ENCODE measurements around the gene CARD14.
"Not testable (repeated sequence)": the region's sequence is repeated elsewhere in the genome, so short reads cannot be mapped to it uniquely, and the experiment has no call there.

The CARD14 gene

DNA sequence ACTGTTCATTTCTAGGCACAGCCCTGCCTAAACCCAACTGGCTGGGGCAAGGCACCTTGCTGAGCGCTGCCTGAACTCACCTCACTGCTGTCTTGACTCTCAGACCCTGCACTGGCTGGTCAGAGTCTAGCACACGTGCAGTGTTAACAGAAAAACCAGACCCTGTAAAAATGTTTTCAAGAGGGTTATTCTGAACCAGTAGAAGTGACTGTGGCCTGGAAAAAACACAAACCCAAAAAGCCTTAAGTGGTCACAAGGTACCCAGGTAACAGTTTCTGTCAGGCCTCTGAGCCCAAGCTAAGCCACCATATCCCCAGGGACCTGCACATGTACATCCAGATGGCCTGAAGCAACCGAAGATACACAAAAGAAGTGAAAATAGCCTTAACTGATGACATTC is 16.8 kb upstream of the CARD14 start:
- H3K4me3 ChIP-seq (ENCODE audit: low read depth, low read length), result peak overlapping the region; percentile 1
- peak; percentile 30 for DNase-seq (ENCODE audit: low read depth)

DNA sequence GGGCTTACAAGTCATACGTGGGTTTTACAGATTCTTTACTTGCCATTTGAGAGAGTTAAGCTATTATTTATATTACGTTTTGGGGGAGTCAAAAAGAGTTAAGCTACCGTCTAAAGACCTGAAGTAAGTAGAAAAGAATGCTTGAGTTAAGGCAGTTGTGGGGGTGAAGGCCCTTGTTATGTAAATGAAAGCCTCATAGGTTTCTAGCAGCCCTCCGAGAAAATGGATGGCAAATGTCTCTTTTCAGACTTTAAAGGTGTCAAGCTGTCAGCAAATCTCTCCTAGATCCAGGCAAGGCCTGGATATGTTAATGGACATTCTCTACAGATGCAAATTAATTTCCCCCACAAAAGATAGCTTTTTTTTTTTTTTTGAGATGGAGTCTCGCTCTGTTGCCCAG is 15.7 kb upstream of the CARD14 start:
- no peak for TF ChIP-seq POLR2A (IDR thresholded peaks at IDR 0.05; ENCODE audit: extremely low read depth, insufficient read length)
- TF ChIP-seq, protein P1, sequence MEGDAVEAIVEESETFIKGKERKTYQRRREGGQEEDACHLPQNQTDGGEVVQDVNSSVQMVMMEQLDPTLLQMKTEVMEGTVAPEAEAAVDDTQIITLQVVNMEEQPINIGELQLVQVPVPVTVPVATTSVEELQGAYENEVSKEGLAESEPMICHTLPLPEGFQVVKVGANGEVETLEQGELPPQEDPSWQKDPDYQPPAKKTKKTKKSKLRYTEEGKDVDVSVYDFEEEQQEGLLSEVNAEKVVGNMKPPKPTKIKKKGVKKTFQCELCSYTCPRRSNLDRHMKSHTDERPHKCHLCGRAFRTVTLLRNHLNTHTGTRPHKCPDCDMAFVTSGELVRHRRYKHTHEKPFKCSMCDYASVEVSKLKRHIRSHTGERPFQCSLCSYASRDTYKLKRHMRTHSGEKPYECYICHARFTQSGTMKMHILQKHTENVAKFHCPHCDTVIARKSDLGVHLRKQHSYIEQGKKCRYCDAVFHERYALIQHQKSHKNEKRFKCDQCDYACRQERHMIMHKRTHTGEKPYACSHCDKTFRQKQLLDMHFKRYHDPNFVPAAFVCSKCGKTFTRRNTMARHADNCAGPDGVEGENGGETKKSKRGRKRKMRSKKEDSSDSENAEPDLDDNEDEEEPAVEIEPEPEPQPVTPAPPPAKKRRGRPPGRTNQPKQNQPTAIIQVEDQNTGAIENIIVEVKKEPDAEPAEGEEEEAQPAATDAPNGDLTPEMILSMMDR (IDR thresholded peaks at IDR 0.05; ENCODE audit: low read depth, low read length), result no peak
- TF ChIP-seq MYC (IDR thresholded peaks at IDR 0.05; ENCODE audit: low read depth, low read length), result no peak
- TF ChIP-seq, protein P2, sequence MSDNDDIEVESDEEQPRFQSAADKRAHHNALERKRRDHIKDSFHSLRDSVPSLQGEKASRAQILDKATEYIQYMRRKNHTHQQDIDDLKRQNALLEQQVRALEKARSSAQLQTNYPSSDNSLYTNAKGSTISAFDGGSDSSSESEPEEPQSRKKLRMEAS (IDR thresholded peaks at IDR 0.05; ENCODE audit: low read depth, low read length), result no peak
- DNase-seq (ENCODE audit: low read depth), result no peak
- H3K4me3 ChIP-seq (ENCODE audit: low read depth, low read length), result no peak overlapping the region

More for the DNA sequence above, 16.8 kb upstream of the CARD14 start:
- TF ChIP-seq MYC (IDR thresholded peaks at IDR 0.05; ENCODE audit: low read depth, low read length), result no peak
- TF ChIP-seq POLR2A (IDR thresholded peaks at IDR 0.05; ENCODE audit: extremely low read depth, insufficient read length), result no peak
- TF ChIP-seq, protein P2 (IDR thresholded peaks at IDR 0.05; ENCODE audit: low read depth, low read length), result no peak
- TF ChIP-seq, protein P1 (IDR thresholded peaks at IDR 0.05; ENCODE audit: low read depth, low read length), result no peak

DNA sequence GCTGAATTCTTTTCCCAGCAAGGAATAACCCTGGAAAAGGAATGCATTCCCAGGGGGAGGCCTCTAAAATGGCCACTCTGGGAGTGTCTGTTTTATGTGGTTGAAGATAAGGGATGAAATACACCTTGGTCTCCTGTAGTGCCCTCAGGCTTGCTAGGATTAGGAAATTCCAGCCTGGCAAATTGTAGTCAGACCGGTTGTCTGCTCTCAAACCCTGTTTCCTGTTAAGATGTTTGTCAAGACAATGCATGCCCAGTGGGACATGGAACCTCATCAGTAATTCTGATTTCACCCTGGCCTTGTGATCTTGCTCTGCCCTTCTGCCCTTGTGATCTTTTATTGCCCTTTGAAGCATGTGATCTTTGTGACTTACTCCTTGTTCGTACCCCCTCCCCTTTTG is 14.2 kb upstream of the CARD14 start:
- DNase-seq (ENCODE audit: low read depth); H3K4me3 ChIP-seq (ENCODE audit: low read depth, low read length): not testable (repeated sequence)

GRCh38 chr17:80158846-80159245 is 11.0 kb upstream of the CARD14 start:
- DNase-seq (ENCODE audit: low read depth), result no peak
- TF ChIP-seq, protein P1 (IDR thresholded peaks at IDR 0.05; ENCODE audit: low read depth, low read length), result no peak
- TF ChIP-seq, protein P2 (IDR thresholded peaks at IDR 0.05; ENCODE audit: low read depth, low read length), result no peak
- no peak for TF ChIP-seq MYC (IDR thresholded peaks at IDR 0.05; ENCODE audit: low read depth, low read length)
- no peak for TF ChIP-seq POLR2A (IDR thresholded peaks at IDR 0.05; ENCODE audit: extremely low read depth, insufficient read length)
- no peak overlapping the region for H3K4me3 ChIP-seq (ENCODE audit: low read depth, low read length)

- DNase-seq (ENCODE audit: low read depth), result peak; percentile 27
- H3K4me3 ChIP-seq (ENCODE audit: low read depth, low read length), result no peak overlapping the region
- TF ChIP-seq, protein P2 (IDR thresholded peaks at IDR 0.05; ENCODE audit: low read depth, low read length), result no peak
- TF ChIP-seq, protein P1 (IDR thresholded peaks at IDR 0.05; ENCODE audit: low read depth, low read length), result no peak
- TF ChIP-seq MYC (IDR thresholded peaks at IDR 0.05; ENCODE audit: low read depth, low read length) (no peak), POLR2A (IDR thresholded peaks at IDR 0.05; ENCODE audit: extremely low read depth, insufficient read length) (no peak)
Measured at GRCh38 chr17:80160536-80160935, 9.3 kb upstream of the CARD14 start.

DNA sequence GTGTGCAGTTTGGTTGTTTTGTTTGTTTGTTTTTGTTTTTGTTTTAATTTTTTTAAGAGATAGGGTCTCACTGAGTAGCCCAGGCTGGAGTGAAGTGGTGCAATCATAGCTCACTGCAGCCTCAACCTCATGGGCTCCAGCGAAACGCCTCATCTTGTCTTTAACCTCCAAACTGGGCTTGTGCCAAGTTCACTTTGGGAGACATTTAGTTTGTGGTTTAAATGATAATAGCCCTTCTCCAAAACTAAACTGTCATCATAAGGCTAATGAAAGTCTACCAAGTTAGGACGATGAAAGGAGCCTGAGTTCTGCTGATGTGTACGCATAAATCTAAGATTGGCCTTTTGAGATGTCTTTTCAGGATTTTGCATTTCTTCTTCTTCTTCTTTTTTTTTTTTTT is 6.5 kb upstream of the CARD14 start:
- no peak overlapping the region for H3K4me3 ChIP-seq (ENCODE audit: low read depth, low read length)
- DNase-seq (ENCODE audit: low read depth), result no peak
- TF ChIP-seq MYC (IDR thresholded peaks at IDR 0.05; ENCODE audit: low read depth, low read length), result no peak

GRCh38 chr17:80164185-80164584 is 5.6 kb upstream of the CARD14 start:
- TF ChIP-seq, protein P2 (IDR thresholded peaks at IDR 0.05; ENCODE audit: low read depth, low read length), result no peak
- DNase-seq (ENCODE audit: low read depth), result peak; percentile 26
- H3K4me3 ChIP-seq (ENCODE audit: low read depth, low read length), result no peak overlapping the region

All from NB4 (cell line).